ENCODE results near the gene EFR3B. TPM values are rescaled to one million over a fixed set of nuclear protein-coding genes. Genes with fewer than 3 reads are reported as not detected.

EFR3B gene
- total RNA-seq, 1 donor from 2014 or later: 0.07 TPM

GRCh38 chr2:25177211-25177611 is 135.3 kb downstream of the EFR3B start:
- intact Hi-C loops (cut with micrococcal nuclease): no loop called here

- intact Hi-C loops (cut with micrococcal nuclease): no loop called here
These were observed 137.1 kb downstream of the EFR3B start for GRCh38 chr2:25178976-25179375.

GRCh38 chr2:25184254-25184653 is 142.4 kb downstream of the EFR3B start:
- intact Hi-C loops (cut with micrococcal nuclease): no loop called here

GRCh38 chr2:25187729-25188350 is 146.0 kb downstream of the EFR3B start:
- intact Hi-C loops (cut with micrococcal nuclease): no loop called here

- intact Hi-C loops (cut with micrococcal nuclease): no loop called here
These were observed 146.5 kb downstream of the EFR3B start for GRCh38 chr2:25188405-25188804.

GRCh38 chr2:25190536-25190935 is 148.7 kb downstream of the EFR3B start:
- intact Hi-C loops (cut with micrococcal nuclease): loop anchor here (10.0 kb wide), 1 partner anchor 366 kb away; no protein-coding TSS in a partner anchor

GRCh38 chr2:25194576-25195122 is 152.8 kb downstream of the EFR3B start:
- intact Hi-C loops (cut with micrococcal nuclease): loop anchor here (10.0 kb wide), 1 partner anchor 370 kb away; no protein-coding TSS in a partner anchor

GRCh38 chr2:25197336-25198208 is 155.7 kb downstream of the EFR3B start:
- intact Hi-C loops (cut with micrococcal nuclease): loop anchor here (10.0 kb wide), 1 partner anchor 373 kb away; no protein-coding TSS in a partner anchor

- intact Hi-C loops (cut with micrococcal nuclease): loop anchor here (10.0 kb wide), 1 partner anchor 373 kb away; no protein-coding TSS in a partner anchor
These were observed 156.3 kb downstream of the EFR3B start for GRCh38 chr2:25198209-25198525.

GRCh38 chr2:25198576-25198975 is 156.7 kb downstream of the EFR3B start:
- intact Hi-C loops (cut with micrococcal nuclease): loop anchor here (10.0 kb wide), 1 partner anchor 374 kb away; no protein-coding TSS in a partner anchor

- intact Hi-C loops (cut with micrococcal nuclease): no loop called here
These were observed 159.4 kb downstream of the EFR3B start for GRCh38 chr2:25201265-25201664.

- intact Hi-C loops (cut with micrococcal nuclease): no loop called here
These were observed 159.9 kb downstream of the EFR3B start for GRCh38 chr2:25201794-25202193.

- intact Hi-C loops (cut with micrococcal nuclease): no loop called here
These were observed 160.4 kb downstream of the EFR3B start for GRCh38 chr2:25202275-25202674.

- intact Hi-C loops (cut with micrococcal nuclease): no loop called here
These were observed 162.4 kb downstream of the EFR3B start for GRCh38 chr2:25204190-25204838.

- intact Hi-C loops (cut with micrococcal nuclease): no loop called here
These were observed 165.2 kb downstream of the EFR3B start for GRCh38 chr2:25207078-25207545.

Other genes starting within 250 kb of the EFR3B start
- gene PTRHD1, start 248.7 kb upstream of the EFR3B start, total RNA-seq: 24.0 and 25.0 TPM in 2 replicates
- gene CENPO, start 248.7 kb upstream of the EFR3B start, total RNA-seq: 39.3 and 41.9 TPM in 2 replicates
- gene ADCY3, start 121.8 kb upstream of the EFR3B start, total RNA-seq: 40.6 and 43.0 TPM in 2 replicates
- 5.5 and 5.8 TPM in 2 replicates for gene DNAJC27, start 70.1 kb upstream of the EFR3B start, total RNA-seq
- gene POMC, start 126.5 kb downstream of the EFR3B start, total RNA-seq: 3.4 and 4.6 TPM in 2 replicates

Data from T-helper 1 cell treated with Interleukin-12 subunit alpha and Interleukin-12 subunit beta and Interleukin-4 antibody, amounts not matched to agents 30 ng/mL and 1 ng/mL, for 36 hours (primary cell).